Smooth muscle cell (in vitro differentiated cells): ENCODE data around the gene DNAH8. TPM values are rescaled to one million over a fixed set of nuclear protein-coding genes. Genes with fewer than 3 reads are reported as not detected.

Source experiments
- DNase-seq: peaks from one replicate; lab custom pipeline; 2025; ENCODE audit not compliant: unreplicated experiment; lab: John Stamatoyannopoulos, UW
- H2AFZ ChIP-seq: fragments of 200-600 bp; sonication (generic); 2 replicates; pipeline ENCODE4 v1.6.0; 2016; ENCODE audit warnings: antibody characterized with exemption, low read depth, mild to moderate bottlenecking
- H3F3A ChIP-seq: fragments of 200-600 bp; sonication (generic); 2 replicates; pipeline ENCODE4 v1.6.0; 2017; ENCODE audit warnings: antibody characterized with exemption, low read depth
- H3K27ac ChIP-seq: fragments of 200-600 bp; sonication (generic); 2 replicates; pipeline ENCODE4 v1.5.1; 2016; ENCODE audit warnings: low read depth, mild to moderate bottlenecking
- H3K27me3 ChIP-seq: fragments of 200-600 bp; sonication (generic); 2 replicates; pipeline ENCODE4 v1.6.1; 2016; ENCODE audit warnings: low read depth, mild to moderate bottlenecking
- H3K36me3 ChIP-seq: fragments of 200-600 bp; sonication (generic); 2 replicates; pipeline ENCODE4 v1.5.1; 2016; ENCODE audit warnings: low read depth
- H3K4me1 ChIP-seq: fragments of 200-600 bp; sonication (generic); 2 replicates; pipeline ENCODE4 v1.5.1; 2016; ENCODE audit warnings: low read depth
- H3K4me2 ChIP-seq: fragments of 200-600 bp; sonication (generic); 2 replicates; pipeline ENCODE4 v1.6.0; 2016; ENCODE audit warnings: mild to moderate bottlenecking
- H3K4me3 ChIP-seq: fragments of 200-600 bp; sonication (generic); 2 replicates; pipeline ENCODE4 v1.5.1; 2016; ENCODE audit warnings: mild to moderate bottlenecking
- H3K79me2 ChIP-seq: fragments of 200-600 bp; sonication (generic); 2 replicates; pipeline ENCODE4 v1.6.0; 2016; ENCODE audit warnings: low read depth, mild to moderate bottlenecking
- H3K9ac ChIP-seq: fragments of 200-600 bp; sonication (generic); 2 replicates; pipeline ENCODE4 v1.6.0; 2016; ENCODE audit warnings: low read depth
- H3K9me3 ChIP-seq: fragments of 200-600 bp; sonication (generic); replicated peaks from 2 replicates; pipeline ENCODE4 v1.5.1; 2016; ENCODE audit warnings: low read depth
- H4K20me1 ChIP-seq: fragments of 200-600 bp; sonication (generic); 2 replicates; pipeline ENCODE4 v1.6.0; 2016; ENCODE audit warnings: low read depth
- WGBS: methylation state at CpG from one replicate; pipeline ENCODE4 v1.1.7; 2016; ENCODE audit warnings: low lambda C conversion rate; 5-methylcytosine and 5-hydroxymethylcytosine counted together
- polyA plus RNA-seq: library from polyadenylated mRNA; unstranded; fragments of >200 nt; fragmentation: Nextera tagmentation; extraction: Ambion mirVana; gene quantifications from 2 replicates; pipeline ENCODE4 v1.2.1, GENCODE V29; 2016
- total RNA-seq: library from RNA; depleted of rRNA; stranded (reverse); fragments of >200 nt; gene quantifications from 2 replicates; pipeline ENCODE4 v1.2.3, GENCODE V29; 2014
- TF ChIP-seq, protein P1 (sequence below): fragments of 200-600 bp; sonication (generic); IDR thresholded peaks from 2 replicates; pipeline ENCODE4 v1.5.1; 2017; ENCODE audit warnings: borderline replicate concordance, mild to moderate bottlenecking, antibody characterized with exemption; ENCODE audit not compliant: insufficient read depth, poor library complexity, severe bottlenecking

Gene DNAH8
- total and polyA plus RNA-seq, 2 experiments from 2014 or later, result not detected

GRCh38 chr6:39037082-39037508 is 322.0 kb downstream of the DNAH8 start:
- Histone ChIP-seq H3K9me3 (no peaks in the 10 kb centered on the region), H3K4me3 (no peak overlapping the region)
- WGBS, result 71% methylated on average over 4 of the region's 4 CpGs

DNA sequence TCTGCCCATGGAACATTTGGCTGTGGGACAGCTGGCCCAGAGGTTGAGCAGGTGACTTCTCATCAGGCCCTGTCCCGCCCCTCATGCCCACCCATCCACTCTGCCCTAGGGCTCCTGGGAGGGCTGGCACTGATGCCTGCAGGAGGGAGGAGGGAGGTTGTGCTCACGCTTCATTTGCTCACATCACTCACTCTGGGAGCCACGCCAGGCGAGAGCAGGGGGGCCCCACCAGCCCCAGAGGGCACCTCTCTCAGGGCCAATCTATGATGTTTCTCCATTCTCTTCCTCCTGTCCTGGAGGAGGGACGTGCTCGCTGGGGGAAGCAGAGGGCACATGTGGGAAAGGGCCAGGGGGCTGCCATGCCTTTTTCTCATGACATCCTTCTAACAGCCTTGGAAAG is 322.6 kb downstream of the DNAH8 start:
- Histone ChIP-seq H3K36me3 (no peaks in the 10 kb centered on the region), H3F3A (no peaks in the 10 kb centered on the region)

More at GRCh38 chr6:39037082-39037508, 322.0 kb downstream of the DNAH8 start:
- H2AFZ ChIP-seq, result no peak overlapping the region
- no peaks in the 10 kb centered on the region for H3F3A ChIP-seq
- no peaks in the 10 kb centered on the region for H4K20me1 ChIP-seq
- no peaks in the 10 kb centered on the region for H3K36me3 ChIP-seq
- peaks cover 88% of the 10 kb centered on the region for H3K27me3 ChIP-seq
- no peak overlapping the region for H3K27ac ChIP-seq
- no peaks in the 10 kb centered on the region for H3K4me1 ChIP-seq
- DNase-seq, result no peak
- H3K9ac ChIP-seq, result no peak overlapping the region
- H3K79me2 ChIP-seq, result no peaks in the 10 kb centered on the region
- TF ChIP-seq, protein P1, sequence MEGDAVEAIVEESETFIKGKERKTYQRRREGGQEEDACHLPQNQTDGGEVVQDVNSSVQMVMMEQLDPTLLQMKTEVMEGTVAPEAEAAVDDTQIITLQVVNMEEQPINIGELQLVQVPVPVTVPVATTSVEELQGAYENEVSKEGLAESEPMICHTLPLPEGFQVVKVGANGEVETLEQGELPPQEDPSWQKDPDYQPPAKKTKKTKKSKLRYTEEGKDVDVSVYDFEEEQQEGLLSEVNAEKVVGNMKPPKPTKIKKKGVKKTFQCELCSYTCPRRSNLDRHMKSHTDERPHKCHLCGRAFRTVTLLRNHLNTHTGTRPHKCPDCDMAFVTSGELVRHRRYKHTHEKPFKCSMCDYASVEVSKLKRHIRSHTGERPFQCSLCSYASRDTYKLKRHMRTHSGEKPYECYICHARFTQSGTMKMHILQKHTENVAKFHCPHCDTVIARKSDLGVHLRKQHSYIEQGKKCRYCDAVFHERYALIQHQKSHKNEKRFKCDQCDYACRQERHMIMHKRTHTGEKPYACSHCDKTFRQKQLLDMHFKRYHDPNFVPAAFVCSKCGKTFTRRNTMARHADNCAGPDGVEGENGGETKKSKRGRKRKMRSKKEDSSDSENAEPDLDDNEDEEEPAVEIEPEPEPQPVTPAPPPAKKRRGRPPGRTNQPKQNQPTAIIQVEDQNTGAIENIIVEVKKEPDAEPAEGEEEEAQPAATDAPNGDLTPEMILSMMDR, result no peak
- H3K4me2 ChIP-seq, result no peak overlapping the region

GRCh38 chr6:39040080-39040673 is 325.1 kb downstream of the DNAH8 start:
- WGBS, result 89% methylated on average over 10 of the region's 10 CpGs
- Histone ChIP-seq H4K20me1 (no peaks in the 10 kb centered on the region), H3K27me3 (peaks cover 81% of the 10 kb centered on the region), H3K4me1 (no peaks in the 10 kb centered on the region), H3K4me2 (no peak overlapping the region), H3F3A (no peaks in the 10 kb centered on the region), H3K79me2 (no peaks in the 10 kb centered on the region), H3K36me3 (no peaks in the 10 kb centered on the region), H3K9me3 (no peaks in the 10 kb centered on the region), H3K4me3 (no peak overlapping the region), H2AFZ (no peak overlapping the region), H3K27ac (no peak overlapping the region), H3K9ac (no peak overlapping the region)
- TF ChIP-seq, protein P1, result no peak
- no peak for DNase-seq

More for the DNA sequence above, 322.6 kb downstream of the DNAH8 start:
- H3K9ac ChIP-seq, result no peak overlapping the region
- H3K4me2 ChIP-seq, result no peak overlapping the region
- no peaks in the 10 kb centered on the region for H3K9me3 ChIP-seq
- no peaks in the 10 kb centered on the region for H4K20me1 ChIP-seq
- no peaks in the 10 kb centered on the region for H3K4me1 ChIP-seq
- H3K27me3 ChIP-seq, result peaks cover 87% of the 10 kb centered on the region
- H3K27ac ChIP-seq, result no peak overlapping the region
- H3K79me2 ChIP-seq, result no peaks in the 10 kb centered on the region
- TF ChIP-seq, protein P1, result no peak
- no peak for DNase-seq
- 86% methylated on average over 6 of the region's 6 CpGs for WGBS
- no peak overlapping the region for H2AFZ ChIP-seq
- H3K4me3 ChIP-seq, result no peak overlapping the region

- no peaks in the 10 kb centered on the region for H3F3A ChIP-seq
- no peaks in the 10 kb centered on the region for H4K20me1 ChIP-seq
- DNase-seq, result no peak
- H3K36me3 ChIP-seq, result no peaks in the 10 kb centered on the region
- no peak overlapping the region for H3K4me3 ChIP-seq
- no peak overlapping the region for H3K9ac ChIP-seq
- no peaks in the 10 kb centered on the region for H3K4me1 ChIP-seq
- H3K79me2 ChIP-seq, result no peaks in the 10 kb centered on the region
- no peak overlapping the region for H3K27ac ChIP-seq
- no peak overlapping the region for H2AFZ ChIP-seq
- no peaks in the 10 kb centered on the region for H3K9me3 ChIP-seq
- H3K27me3 ChIP-seq, result peaks cover 82% of the 10 kb centered on the region
- 88% methylated on average over 2 of the region's 2 CpGs for WGBS
- TF ChIP-seq, protein P1, result no peak
- H3K4me2 ChIP-seq, result no peak overlapping the region
These were observed 326.0 kb downstream of the DNAH8 start for GRCh38 chr6:39041072-39041471.
